NCI-H82 treated with DMSO at 0.1 percent for 48 hours (cell line): ENCODE measurements around the gene EDN2.

ENCODE experiments used
- DNase-seq: peaks from one replicate; lab custom pipeline; 2025; ENCODE audit not compliant: unreplicated experiment; lab: John Stamatoyannopoulos, UW

The EDN2 gene

GRCh38 chr1:41500378-41500777, 15.9 kb upstream of the EDN2 start:
- no peak for DNase-seq

- DNase-seq, result no peak
These were observed 15.1 kb upstream of the EDN2 start for GRCh38 chr1:41499591-41499990.

- DNase-seq, result no peak
These were observed 14.3 kb upstream of the EDN2 start for GRCh38 chr1:41498804-41499203.

GRCh38 chr1:41498391-41498790, 13.9 kb upstream of the EDN2 start:
- DNase-seq, result no peak

GRCh38 chr1:41497461-41498030, 13.1 kb upstream of the EDN2 start:
- DNase-seq, result no peak

- no peak for DNase-seq
These were observed 12.6 kb upstream of the EDN2 start for GRCh38 chr1:41497056-41497440.

- DNase-seq, result no peak
These were observed 11.9 kb upstream of the EDN2 start for GRCh38 chr1:41496080-41497055.

- no peak for DNase-seq
These were observed 10.9 kb upstream of the EDN2 start for GRCh38 chr1:41495210-41495948.

- no peak for DNase-seq
These were observed 10.1 kb upstream of the EDN2 start for GRCh38 chr1:41494351-41495209.

- no peak for DNase-seq
These were observed 9.3 kb upstream of the EDN2 start for GRCh38 chr1:41493626-41494350.

- no peak for DNase-seq
These were observed 8.6 kb upstream of the EDN2 start for GRCh38 chr1:41493117-41493536.

- DNase-seq, result no peak
These were observed 7.9 kb upstream of the EDN2 start for GRCh38 chr1:41492341-41492848.

- no peak for DNase-seq
These were observed 6.4 kb upstream of the EDN2 start for GRCh38 chr1:41490911-41491310.

GRCh38 chr1:41489561-41489960, 5.1 kb upstream of the EDN2 start:
- DNase-seq, result no peak

- DNase-seq, result no peak
These were observed 3.8 kb upstream of the EDN2 start for GRCh38 chr1:41488040-41488951.

- no peak for DNase-seq
These were observed 2.9 kb upstream of the EDN2 start for GRCh38 chr1:41487126-41488039.

GRCh38 chr1:41486371-41487125, 2.1 kb upstream of the EDN2 start:
- DNase-seq, result no peak
